H1 (cell line): Measurements from ENCODE around the gene ACTRT3. TPM values are rescaled to one million over a fixed set of nuclear protein-coding genes. Genes with fewer than 3 reads are reported as not detected.

ENCODE experiments used
- ASH2L ChIP-seq: fragments of 200-600, 300-600 bp; sonication (generic); IDR thresholded peaks from one replicate; pipeline ENCODE4 v1.7.1; 2017; ENCODE audit warnings: low read length
- BACH1 ChIP-seq: IDR thresholded peaks from 2 replicates; pipeline ENCODE4 v1.6.1; 2012; ENCODE audit warnings: low read length, improper control_type of control experiment
- BRCA1 ChIP-seq: IDR thresholded peaks from 2 replicates; pipeline ENCODE4 v1.6.1; 2012; ENCODE audit warnings: low read depth, low read length, improper control_type of control experiment
- CBX8 ChIP-seq: fragments of 300-800, 300-1000 bp; sonication (generic); IDR thresholded peaks from 2 replicates; pipeline ENCODE4 v1.7.1; 2016; ENCODE audit warnings: low read depth, low read length, borderline replicate concordance
- CEBPB ChIP-seq: IDR thresholded peaks from 2 replicates; pipeline ENCODE4 v1.6.1; 2012; ENCODE audit warnings: low read depth, low read length
- CHD1 ChIP-seq: IDR thresholded peaks from 2 replicates; pipeline ENCODE4 v1.6.1; 2012; ENCODE audit warnings: low read depth, low read length, improper control_type of control experiment
- CHD2 ChIP-seq: IDR thresholded peaks from 2 replicates; pipeline ENCODE4 v1.6.1; 2012; ENCODE audit warnings: low read length, improper control_type of control experiment
- CTCF ChIP-seq, 3 experiments: IDR thresholded peaks; 1 replicate in 2 of 3; 2 replicates in 1 of 3; pipeline versions ENCODE4 v1.5.1 to v1.6.1; 2011; ENCODE audit warnings: low read length in 3 of 3, mild to moderate bottlenecking in 3 of 3, inconsistent platforms in 2 of 3, low read depth in 1 of 3, moderate library complexity in 1 of 3; ENCODE audit not compliant: insufficient read depth in 1 of 3; ENCODE audit errors: control extremely low read depth in 1 of 3
- E2F6 ChIP-seq: IDR thresholded peaks from 2 replicates; pipeline ENCODE4 v1.6.1; 2012; ENCODE audit warnings: inconsistent platforms
- FOSL1 ChIP-seq: IDR thresholded peaks from 2 replicates; pipeline ENCODE4 v1.6.1; 2011; ENCODE audit warnings: mild to moderate bottlenecking, low read depth, low read length, moderate library complexity; ENCODE audit not compliant: insufficient read depth
- GABPA ChIP-seq: IDR thresholded peaks from 2 replicates; pipeline ENCODE4 v1.6.1; 2011; ENCODE audit warnings: mild to moderate bottlenecking, low read length, moderate library complexity, borderline replicate concordance; ENCODE audit not compliant: insufficient read depth
- HDAC2 ChIP-seq, 2 experiments: fragments of 300-600 bp in 1 of 2; sonication (generic) in 1 of 2; IDR thresholded peaks; 2 replicates each; pipeline ENCODE4 v1.6.1; 2011 to 2012; ENCODE audit warnings: low read depth in 2 of 2, low read length in 2 of 2, mild to moderate bottlenecking in 2 of 2, moderate library complexity in 2 of 2, borderline replicate concordance in 1 of 2, inconsistent platforms in 1 of 2
- JUND ChIP-seq: IDR thresholded peaks from 2 replicates; pipeline ENCODE4 v1.6.1; 2011; ENCODE audit warnings: mild to moderate bottlenecking, improper control_type of control experiment, low read length
- MAFK ChIP-seq: IDR thresholded peaks from 2 replicates; pipeline ENCODE4 v1.6.1; 2012; ENCODE audit warnings: low read depth, mild to moderate bottlenecking, improper control_type of control experiment, low read length
- PHF8 ChIP-seq: fragments of 200-600 bp; sonication (generic); conservative IDR thresholded peaks from 2 replicates; pipeline ENCODE4 v1.7.1; 2012; ENCODE audit warnings: low read depth, mild to moderate bottlenecking, inconsistent platforms, low read length, moderate library complexity
- POLR2A ChIP-seq, 2 experiments: IDR thresholded peaks; 1 replicate in 1 of 2; 2 replicates in 1 of 2; pipeline ENCODE4 v1.6.1; 2011; ENCODE audit warnings: low read depth in 2 of 2, low read length in 2 of 2, mild to moderate bottlenecking in 2 of 2; ENCODE audit errors: control extremely low read depth in 1 of 2
- SP1 ChIP-seq: IDR thresholded peaks from 2 replicates; pipeline ENCODE4 v1.6.1; 2011; ENCODE audit warnings: low read depth, low read length
- SP4 ChIP-seq: IDR thresholded peaks from 2 replicates; pipeline ENCODE4 v1.6.1; 2012; ENCODE audit warnings: low read length, inconsistent platforms
- TAF7 ChIP-seq: optimal IDR thresholded peaks from 2 replicates; pipeline ENCODE3; 2011; ENCODE audit warnings: low read depth, mild to moderate bottlenecking, inconsistent platforms, low read length, moderate library complexity, borderline replicate concordance
- USF2 ChIP-seq: IDR thresholded peaks from 2 replicates; pipeline ENCODE4 v1.6.1; 2011; ENCODE audit warnings: low read length, improper control_type of control experiment
- polyA plus RNA-seq, 7 experiments: library from polyadenylated mRNA; depleted of rRNA in 3 of 7; stranded (reverse) in 5 of 7; unstranded in 2 of 7; fragments of >200 nt in 5 of 7; fragments of 200-250 nt in 2 of 7; gene quantifications; 1 replicate in 5 of 7; 2 replicates in 1 of 7; 4 replicates in 1 of 7; pipeline versions ENCODE4 v1.2.1 to v1.2.3, GENCODE V29; 2011 to 2013; ENCODE audit warnings: missing spikeins in 2 of 7, mixed read lengths in 2 of 7
- total RNA-seq: library from RNA; stranded (reverse); fragmentation: NEBNext Ultra II Directional; extraction: Animal tissue kit (Norgen Biotek cat#: 25700); gene quantifications from 2 replicates; pipeline ENCODE4 v1.2.1, GENCODE V29; 2021

Gene ACTRT3
- total and polyA plus RNA-seq, 2 of the 8 experiments (the other 6 are each of a cell fraction or from before 2014, with no cell fraction given) = 3.4 to 5.9 TPM

DNA sequence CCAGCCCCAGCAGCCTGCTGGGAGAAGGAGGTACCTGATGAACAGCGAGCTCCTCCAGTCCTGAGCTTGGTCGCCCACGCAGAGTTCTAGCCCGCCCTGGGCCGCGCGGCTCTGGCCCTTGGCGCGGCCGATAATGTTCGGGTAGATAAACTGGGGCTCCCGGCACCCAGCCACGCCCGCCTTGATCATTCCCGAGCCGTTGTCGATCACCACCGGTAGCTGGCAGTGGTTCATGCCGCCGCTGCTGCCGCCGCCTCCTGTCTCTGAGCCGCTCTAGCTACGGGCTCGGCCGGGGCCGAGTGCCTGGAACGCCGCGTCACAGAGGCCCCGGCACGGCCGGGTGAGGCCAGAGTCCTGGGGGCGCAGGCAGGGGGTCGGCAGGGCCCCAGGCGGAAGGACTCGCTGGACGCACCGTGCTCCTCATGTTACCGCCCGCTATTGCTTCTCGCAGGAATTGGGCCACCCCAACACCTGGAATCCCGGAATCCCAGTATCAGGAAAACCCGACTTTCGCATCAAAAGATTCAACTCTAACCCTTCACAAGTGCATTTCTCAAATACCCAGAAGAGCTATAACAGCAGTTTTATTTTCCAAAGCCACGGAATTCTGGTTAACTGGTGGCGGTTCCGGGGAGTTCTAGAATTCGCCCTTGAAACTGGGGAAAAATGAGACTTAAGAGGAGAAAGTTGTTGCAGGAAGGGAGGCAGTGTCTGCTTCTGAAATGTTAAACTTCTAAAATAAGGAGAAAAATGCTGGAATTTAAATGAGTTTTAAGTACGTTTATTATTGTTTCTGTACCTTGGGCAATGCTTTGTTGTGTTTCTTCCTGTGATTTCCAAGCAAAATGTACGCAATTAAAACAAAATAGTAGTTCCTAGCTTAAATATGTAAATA is at the start of gene ACTRT3 (continued):
- TF ChIP-seq CBX8 (no peak), CHD1 (0 out of 2 replicates have a peak, but pooled peaks have one; percentile 40), SP1 (no peak), FOSL1 (no peak), CHD2 (peak; percentile 82), GABPA (no peak), BACH1 (no peak), CTCF (IDR thresholded peaks at IDR 0.05; ENCODE audit: control extremely low read depth in 1 of 3, insufficient read depth in 1 of 3, low read depth in 1 of 3, low read length in 3 of 3) (peak in 2 of 3 experiments; percentile 7 to 19; a peak in 2 of 4 replicates), POLR2A (IDR thresholded peaks at IDR 0.05; ENCODE audit: control extremely low read depth in 1 of 2, low read depth in 2 of 2, low read length in 2 of 2) (peak; percentile 31 to 77), BRCA1 (peak; percentile 57), E2F6 (no peak; the same call in 1 of the 2 replicates), TAF7 (no peak), PHF8 (peak; percentile 62), CEBPB (no peak), USF2 (no peak), JUND (no peak), HDAC2 (IDR thresholded peaks at IDR 0.05; ENCODE audit: borderline replicate concordance in 1 of 2, low read depth in 2 of 2, low read length in 2 of 2) (peak in 1 of 2 experiments; percentile 2; a peak in 1 of 4 replicates), MAFK (no peak), SP4 (no peak), ASH2L (peak; percentile 94)
